ENCODE results near the gene TTC31. TPM values are rescaled to one million over a fixed set of nuclear protein-coding genes. Genes with fewer than 3 reads are reported as not detected.
A peak's percentile ranks its signal among the peaks of the same experiment; 100 is the strongest.

The TTC31 gene
- total RNA-seq, 1 experiment from 2014 or later, result 26.2 TPM

DNA sequence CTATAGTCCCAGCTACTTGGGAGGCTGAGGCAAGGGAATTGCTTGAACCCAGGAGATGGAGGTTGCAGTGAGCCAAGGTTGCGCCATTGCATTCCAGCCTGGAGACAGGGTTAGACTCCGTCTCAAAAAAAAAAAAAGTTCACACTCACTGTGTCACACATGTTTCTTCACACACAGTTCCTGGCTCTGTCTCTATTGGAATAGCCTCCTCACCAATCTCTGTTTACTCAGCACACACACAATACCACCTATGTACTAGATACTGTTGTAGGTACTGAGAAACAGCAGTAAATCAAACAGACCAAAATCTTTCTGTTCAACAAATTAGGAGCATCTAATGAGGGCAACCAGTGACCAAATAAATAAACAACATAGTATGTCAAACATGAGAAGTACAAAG lies 3.3 kb downstream of the TTC31 start:
- CTCF ChIA-PET, result no interaction called here
- peaks cover 37% of the 10 kb centered on the region for H3K4me1 Mint-ChIP-seq (ENCODE audit: low read depth, unreplicated experiment)
- no peak overlapping the region for H3K27ac Mint-ChIP-seq (ENCODE audit: unreplicated experiment)
- no peak for DNase-seq
- intact Hi-C loops (cut with micrococcal nuclease; ENCODE audit: unreplicated experiment), result no loop called here
- TF ChIP-seq, protein P1, sequence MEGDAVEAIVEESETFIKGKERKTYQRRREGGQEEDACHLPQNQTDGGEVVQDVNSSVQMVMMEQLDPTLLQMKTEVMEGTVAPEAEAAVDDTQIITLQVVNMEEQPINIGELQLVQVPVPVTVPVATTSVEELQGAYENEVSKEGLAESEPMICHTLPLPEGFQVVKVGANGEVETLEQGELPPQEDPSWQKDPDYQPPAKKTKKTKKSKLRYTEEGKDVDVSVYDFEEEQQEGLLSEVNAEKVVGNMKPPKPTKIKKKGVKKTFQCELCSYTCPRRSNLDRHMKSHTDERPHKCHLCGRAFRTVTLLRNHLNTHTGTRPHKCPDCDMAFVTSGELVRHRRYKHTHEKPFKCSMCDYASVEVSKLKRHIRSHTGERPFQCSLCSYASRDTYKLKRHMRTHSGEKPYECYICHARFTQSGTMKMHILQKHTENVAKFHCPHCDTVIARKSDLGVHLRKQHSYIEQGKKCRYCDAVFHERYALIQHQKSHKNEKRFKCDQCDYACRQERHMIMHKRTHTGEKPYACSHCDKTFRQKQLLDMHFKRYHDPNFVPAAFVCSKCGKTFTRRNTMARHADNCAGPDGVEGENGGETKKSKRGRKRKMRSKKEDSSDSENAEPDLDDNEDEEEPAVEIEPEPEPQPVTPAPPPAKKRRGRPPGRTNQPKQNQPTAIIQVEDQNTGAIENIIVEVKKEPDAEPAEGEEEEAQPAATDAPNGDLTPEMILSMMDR (IDR thresholded peaks at IDR 0.05; ENCODE audit: unreplicated experiment), result no peak
- no TSS peak for BruUV-seq (replicated peaks)
- no peak overlapping the region for H3K4me3 Mint-ChIP-seq (ENCODE audit: low read depth, unreplicated experiment)
- no peaks in the 10 kb centered on the region for H3K27me3 Mint-ChIP-seq (ENCODE audit: unreplicated experiment)
- H3K9me3 Mint-ChIP-seq (ENCODE audit: low read depth, unreplicated experiment), result no peaks in the 10 kb centered on the region
- peaks cover 37% of the 10 kb centered on the region for H3K36me3 Mint-ChIP-seq (ENCODE audit: insufficient read depth, unreplicated experiment)

DNA sequence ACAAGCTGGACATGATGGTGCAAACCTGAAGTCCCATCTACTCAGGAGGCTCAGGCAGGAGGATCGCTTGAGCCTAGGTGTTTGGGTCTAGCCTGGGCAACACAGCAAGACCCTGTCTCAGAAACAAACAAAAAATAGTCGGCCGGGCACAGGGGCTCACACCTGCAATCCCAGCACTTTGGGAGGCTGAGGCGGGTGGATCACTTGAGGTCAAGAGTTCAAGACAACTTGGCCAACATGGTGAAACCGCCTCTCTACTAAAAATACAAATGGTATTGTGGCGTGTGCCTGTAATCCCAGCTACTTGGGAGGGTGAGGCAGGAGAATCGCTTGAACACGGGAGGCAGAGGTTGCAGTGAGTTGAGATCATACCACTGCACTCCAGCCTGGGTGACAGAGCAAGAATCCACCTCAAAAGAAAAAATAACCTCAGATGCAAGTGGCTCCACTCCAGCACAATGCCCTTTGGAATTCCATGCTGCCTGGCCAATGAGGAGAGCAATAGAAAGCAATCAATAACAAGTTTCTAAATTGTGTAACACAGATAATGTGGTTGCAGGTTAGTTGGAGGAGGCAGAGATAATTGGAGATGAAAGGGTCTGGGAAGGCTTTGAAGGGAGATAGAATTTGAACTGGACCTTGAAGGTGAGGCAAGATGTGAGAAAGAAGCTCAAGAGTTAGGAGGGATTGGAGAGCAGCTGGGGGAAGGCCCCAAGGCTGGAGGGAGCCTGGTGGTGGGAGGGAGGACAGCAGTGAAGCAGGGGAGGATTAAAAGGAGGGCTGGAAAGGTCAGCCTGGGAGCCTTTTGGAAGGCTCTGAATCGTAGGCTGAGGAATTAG lies 6.0 kb downstream of the TTC31 start:
- Mint-ChIP-seq H3K4me3 (ENCODE audit: low read depth, unreplicated experiment) (no peak overlapping the region), H3K27ac (ENCODE audit: unreplicated experiment) (peak overlapping the region; percentile 15), H3K27me3 (ENCODE audit: unreplicated experiment) (no peaks in the 10 kb centered on the region), H3K4me1 (ENCODE audit: low read depth, unreplicated experiment) (peaks cover 29% of the 10 kb centered on the region), H3K9me3 (ENCODE audit: low read depth, unreplicated experiment) (no peaks in the 10 kb centered on the region), H3K36me3 (ENCODE audit: insufficient read depth, unreplicated experiment) (peaks cover 27% of the 10 kb centered on the region)
- BruUV-seq (replicated peaks), result no TSS peak
- TF ChIP-seq, protein P1 (IDR thresholded peaks at IDR 0.05; ENCODE audit: unreplicated experiment), result no peak
- DNase-seq, result no peak
- CTCF ChIA-PET, result interaction anchor here (0.8 kb wide), 1 partner anchor 18 kb away, joined by 3 read pairs; the partner anchor contains the start of gene PCGF1
- intact Hi-C loops (cut with micrococcal nuclease; ENCODE audit: unreplicated experiment), result no loop called here

DNA sequence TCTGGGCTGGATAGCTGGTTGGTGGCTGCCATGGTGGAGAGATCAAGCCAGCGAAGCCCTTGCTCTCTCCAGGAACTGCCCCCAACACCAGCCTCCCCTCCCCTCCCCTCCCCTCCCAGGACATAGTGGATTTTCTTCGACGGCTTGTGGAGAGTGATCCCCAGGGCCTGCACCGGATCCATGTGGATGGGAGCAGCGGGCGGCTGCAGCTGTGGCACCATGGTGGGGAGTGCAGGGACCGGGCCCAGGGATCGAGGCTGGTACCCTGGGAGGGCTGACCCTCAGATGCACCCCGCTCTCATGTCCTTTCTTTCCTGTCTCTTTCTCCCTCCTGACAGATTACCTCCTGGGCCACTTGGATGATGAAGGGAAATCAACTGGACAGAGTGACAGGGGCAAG lies 7.0 kb downstream of the TTC31 start:
- CTCF ChIA-PET, result no interaction called here
- Mint-ChIP-seq H3K36me3 (ENCODE audit: insufficient read depth, unreplicated experiment) (peaks cover 27% of the 10 kb centered on the region), H3K27me3 (ENCODE audit: unreplicated experiment) (no peaks in the 10 kb centered on the region), H3K9me3 (ENCODE audit: low read depth, unreplicated experiment) (no peaks in the 10 kb centered on the region), H3K27ac (ENCODE audit: unreplicated experiment) (no peak overlapping the region), H3K4me1 (ENCODE audit: low read depth, unreplicated experiment) (peaks cover 26% of the 10 kb centered on the region), H3K4me3 (ENCODE audit: low read depth, unreplicated experiment) (no peak overlapping the region)
- intact Hi-C loops (cut with micrococcal nuclease; ENCODE audit: unreplicated experiment), result no loop called here
- no TSS peak for BruUV-seq (replicated peaks)
- DNase-seq, result no peak
- TF ChIP-seq, protein P1 (IDR thresholded peaks at IDR 0.05; ENCODE audit: unreplicated experiment), result no peak

DNA sequence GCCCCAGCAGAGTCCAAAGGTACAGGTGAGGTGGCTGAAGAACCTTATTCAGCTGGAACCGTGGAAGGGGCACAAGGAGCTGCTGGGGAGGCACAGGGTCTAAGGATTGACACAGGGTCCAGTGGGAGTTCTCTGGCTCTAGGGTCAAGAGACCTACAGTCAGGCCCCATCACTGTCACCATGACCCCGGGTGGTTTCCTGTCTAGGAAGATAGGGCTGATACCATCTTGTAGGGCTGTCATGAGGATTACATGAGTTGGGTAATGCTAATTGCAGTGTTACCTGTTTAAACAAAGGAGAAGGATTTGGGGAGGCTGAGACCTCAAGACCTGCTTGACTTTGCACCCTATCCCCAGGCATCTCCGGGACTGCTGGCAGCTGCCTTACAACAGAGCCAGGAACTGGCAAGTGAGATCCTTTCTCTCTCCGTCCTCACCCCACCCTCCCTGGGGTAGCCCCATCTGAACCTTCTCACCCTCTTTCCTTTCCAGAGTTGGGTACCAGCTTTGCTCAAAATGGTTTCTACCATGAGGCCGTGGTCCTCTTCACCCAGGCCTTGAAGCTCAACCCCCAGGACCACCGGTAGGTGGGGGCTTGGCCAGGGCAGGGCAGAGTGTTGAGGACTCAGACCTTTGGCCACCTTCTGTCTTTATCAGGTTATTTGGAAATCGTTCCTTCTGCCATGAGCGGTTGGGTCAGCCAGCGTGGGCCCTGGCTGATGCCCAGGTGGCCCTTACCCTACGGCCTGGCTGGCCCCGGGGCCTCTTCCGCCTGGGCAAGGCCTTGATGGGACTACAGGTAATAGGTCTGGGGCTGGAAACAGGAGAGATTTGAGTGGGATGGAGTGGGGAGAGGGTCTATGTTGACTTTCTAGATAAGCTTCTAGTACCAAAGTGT lies 9.0 kb downstream of the TTC31 start:
- TF ChIP-seq, protein P1 (IDR thresholded peaks at IDR 0.05; ENCODE audit: unreplicated experiment), result no peak
- H3K27ac Mint-ChIP-seq (ENCODE audit: unreplicated experiment), result no peak overlapping the region
- intact Hi-C loops (cut with micrococcal nuclease; ENCODE audit: unreplicated experiment), result no loop called here
- no TSS peak for BruUV-seq (replicated peaks)
- no peak overlapping the region for H3K4me3 Mint-ChIP-seq (ENCODE audit: low read depth, unreplicated experiment)
- H3K27me3 Mint-ChIP-seq (ENCODE audit: unreplicated experiment), result no peaks in the 10 kb centered on the region
- peaks cover 16% of the 10 kb centered on the region for H3K4me1 Mint-ChIP-seq (ENCODE audit: low read depth, unreplicated experiment)
- H3K36me3 Mint-ChIP-seq (ENCODE audit: insufficient read depth, unreplicated experiment), result peaks cover 11% of the 10 kb centered on the region
- DNase-seq, result no peak
- no peaks in the 10 kb centered on the region for H3K9me3 Mint-ChIP-seq (ENCODE audit: low read depth, unreplicated experiment)
- CTCF ChIA-PET, result interaction anchor here (0.6 to 1.8 kb wide), 3 partner anchors 11 to 96 kb away, joined by 3 to 6 read pairs (median 5); partner anchors contain the start of gene MRPL53

All from Calu3 (cell line).